Natural killer cell (primary cell): ENCODE data around the gene NKAPL. TPM values are rescaled to one million over a fixed set of nuclear protein-coding genes. Genes with fewer than 3 reads are reported as not detected.

ENCODE experiments used
- ATAC-seq, 3 donors: fragments of 150-1000 bp in 2 of 3; fragments of 200-7000 bp in 1 of 3; cut with Tn5 transposase; 1 replicate in 1 of 3; 2 replicates in 2 of 3; pipeline ENCODE4 v1.10.0; 2021; ENCODE audit warnings: mild to moderate bottlenecking in 2 of 3, moderate library complexity in 2 of 3
- DNase-seq, 2 donors: peaks; one replicate each; pipeline versions ENCODE4 v3.0.0 to v3.0.0-alpha.2; 2013 to 2021; ENCODE audit warnings: mixed read lengths in 1 of 2
- H3K27ac ChIP-seq: one replicate; pipeline ENCODE4 v1.5.1; 2013; ENCODE audit warnings: mild to moderate bottlenecking, low read length
- H3K27me3 ChIP-seq: one replicate; pipeline ENCODE4 v1.6.1; 2013; ENCODE audit warnings: low read length; ENCODE audit not compliant: control insufficient read depth, insufficient read depth
- H3K36me3 ChIP-seq: one replicate; pipeline ENCODE4 v1.6.1; 2013; ENCODE audit warnings: low read length; ENCODE audit not compliant: control insufficient read depth, insufficient read depth
- H3K4me1 ChIP-seq: one replicate; pipeline ENCODE4 v1.6.1; 2013; ENCODE audit warnings: low read length; ENCODE audit not compliant: control insufficient read depth, insufficient read depth
- H3K4me3 ChIP-seq: one replicate; pipeline ENCODE4 v1.5.1; 2013; ENCODE audit warnings: low read length
- H3K9me3 ChIP-seq: one replicate; pipeline ENCODE4 v1.6.1; 2013; ENCODE audit warnings: low read length; ENCODE audit not compliant: control insufficient read depth, insufficient read depth
- H3K27ac Mint-ChIP-seq, 2 donors: one replicate each; pipeline ENCODE4 v1.8.0; 2022; ENCODE audit warnings: mild to moderate bottlenecking in 2 of 2, mixed read lengths in 2 of 2, moderate library complexity in 1 of 2
- H3K27me3 Mint-ChIP-seq, 2 donors: one replicate each; pipeline ENCODE4 v1.8.0; 2022; ENCODE audit warnings: low read depth in 2 of 2, mixed read lengths in 2 of 2
- H3K36me3 Mint-ChIP-seq: one replicate; pipeline ENCODE4 v1.8.0; 2022; ENCODE audit warnings: mixed read lengths
- H3K4me1 Mint-ChIP-seq, 2 donors: one replicate each; pipeline ENCODE4 v1.8.0; 2022; ENCODE audit warnings: mixed read lengths in 2 of 2
- H3K4me3 Mint-ChIP-seq: one replicate; pipeline ENCODE4 v1.8.0; 2022; ENCODE audit warnings: mild to moderate bottlenecking, moderate library complexity, mixed read lengths
- H3K9me3 Mint-ChIP-seq, 2 donors: one replicate each; pipeline ENCODE4 v1.8.0; 2022; ENCODE audit warnings: mixed read lengths in 2 of 2
- CTCF ChIP-seq: fragments of 200-600 bp; IDR thresholded peaks from one replicate; pipeline ENCODE4 v1.8.0; 2022; ENCODE audit warnings: antibody characterized with exemption
- WGBS: methylation state at CpG from one replicate; pipeline ENCODE4 v1.1.7; 2013; ENCODE audit warnings: missing lambda C conversion rate; ENCODE audit not compliant: insufficient coverage; 5-methylcytosine and 5-hydroxymethylcytosine counted together
- intact Hi-C: fragments of 100-400 bp; cut with micrococcal nuclease; formaldehyde crosslinking; loops from one replicate; pipeline ENCODE4 v1.14.2; 2022
- total RNA-seq, 4 donors: library from RNA; stranded (reverse); fragments of 120-200 nt in 1 of 4; gene quantifications; one replicate each; pipeline versions ENCODE4 v1.2.3 to v1.2.4, GENCODE V29; 2013 to 2022

The NKAPL gene
- total RNA-seq, 3 donors from 2014 or later (not counting 1 experiment from before 2014, with no cell fraction given) = 0.31 to 0.36 TPM; not detected in 1

- Mint-ChIP-seq H3K4me3 (peak overlapping the region; percentile 76), H3K27ac (no peak overlapping the region), H3K27me3 (peaks cover 0 to 4% of the 10 kb centered on the region in 2 donors), H3K36me3 (peaks cover 25% of the 10 kb centered on the region), H3K9me3 (peaks cover 0 to 3% of the 10 kb centered on the region in 2 donors), H3K4me1 (peaks cover 34 to 46% of the 10 kb centered on the region in 2 donors)
- 78% methylated on average over 2 of the region's 2 CpGs for WGBS
- H3K9me3 ChIP-seq = no peaks in the 10 kb centered on the region
- intact Hi-C loops = loop anchor here (5.0 kb wide), 3 partner anchors 87 to 128 kb away; partner anchors contain the start of genes ZKSCAN8, ZSCAN16 and ZSCAN31
- no peak for DNase-seq
- peaks cover 12% of the 10 kb centered on the region for H3K4me1 ChIP-seq
- H3K27ac ChIP-seq = no peak overlapping the region
- H3K4me3 ChIP-seq = no peak overlapping the region
- ATAC-seq = no peak
- H3K27me3 ChIP-seq = no peaks in the 10 kb centered on the region
- H3K36me3 ChIP-seq = peaks cover 26% of the 10 kb centered on the region
- TF ChIP-seq CTCF = no peak
Measured at GRCh38 chr6:28250747-28251146, 8.3 kb upstream of the NKAPL start.

- Histone ChIP-seq H3K27me3 (peaks cover under 1% of the 10 kb centered on the region), H3K4me1 (peaks cover 12% of the 10 kb centered on the region), H3K27ac (peak overlapping the region; percentile 39), H3K9me3 (no peaks in the 10 kb centered on the region), H3K36me3 (peaks cover 21% of the 10 kb centered on the region), H3K4me3 (peak overlapping the region; percentile 81)
- Mint-ChIP-seq H3K36me3 (peaks cover 18% of the 10 kb centered on the region), H3K27ac (peak overlapping the region; percentile 68 to 88), H3K4me3 (peak overlapping the region; percentile 98), H3K27me3 (peaks cover 3 to 8% of the 10 kb centered on the region in 2 donors), H3K4me1 (peaks cover 31 to 41% of the 10 kb centered on the region in 2 donors), H3K9me3 (peaks cover 0 to 3% of the 10 kb centered on the region in 2 donors)
- peak; percentile 24 to 61 for DNase-seq
- TF ChIP-seq CTCF = no peak
- peak; percentile 70 to 74 (median 71) for ATAC-seq
- under 1% methylated on average over 25 of the region's 25 CpGs for WGBS
- intact Hi-C loops = loop anchor here (1.0 to 5.0 kb wide), 5 partner anchors 16 to 148 kb away; partner anchors contain the start of genes ZKSCAN8, ZSCAN12, ZSCAN16 and ZSCAN26
Measured at GRCh38 chr6:28251661-28252008, 7.5 kb upstream of the NKAPL start.

- Mint-ChIP-seq H3K27ac (peak within 1 kb of the TSS; percentile 68 to 88), H3K36me3 (peaks cover 12% of the 10 kb centered on the region), H3K4me1 (peaks cover 31 to 38% of the 10 kb centered on the region in 2 donors), H3K27me3 (peaks cover 3 to 8% of the 10 kb centered on the region in 2 donors), H3K4me3 (peak within 1 kb of the TSS; percentile 98), H3K9me3 (peaks cover 0 to 3% of the 10 kb centered on the region in 2 donors)
- Histone ChIP-seq H3K27me3 (peaks cover 3% of the 10 kb centered on the region), H3K36me3 (peaks cover 14% of the 10 kb centered on the region), H3K9me3 (no peaks in the 10 kb centered on the region), H3K4me3 (peak within 1 kb of the TSS; percentile 81), H3K4me1 (peaks cover 12% of the 10 kb centered on the region), H3K27ac (peak within 1 kb of the TSS; percentile 59)
- peak; percentile 90 to 93 (median 91) for ATAC-seq
- intact Hi-C loops = loop anchor here (1.0 to 5.0 kb wide), 5 partner anchors 15 to 147 kb away; partner anchors contain the start of genes ZKSCAN8, ZSCAN12, ZSCAN16 and ZSCAN26
- 4% methylated on average over 11 of the region's 14 CpGs for WGBS
- peak; percentile 64 to 92 for DNase-seq
- TF ChIP-seq CTCF = no peak
Measured at GRCh38 chr6:28252009-28252975, 6.8 kb upstream of the NKAPL start, which contains the start of gene ZKSCAN4. TSS of gene ZKSCAN4 (minus strand) at chr6:28252269. CDS start at chr6:28251980, 289 bp downstream.
